ENCODE measurements around the gene RAB11FIP3.

- no peak for TF ChIP-seq POLR2A (IDR thresholded peaks at IDR 0.05; ENCODE audit: low read depth, low read length)
- no peak for TF ChIP-seq POLR2AphosphoS5 (IDR thresholded peaks at IDR 0.05; ENCODE audit: low read depth, low read length)
- no peak for TF ChIP-seq TAF1 (IDR thresholded peaks at IDR 0.05; ENCODE audit: borderline replicate concordance, low read depth, low read length)
Observed at GRCh38 chr16:522320-523096, 97.1 kb downstream of the RAB11FIP3 start.
